Endothelial cell of umbilical vein (primary cell): ENCODE results near the gene NSG2. TPM values are rescaled to one million over a fixed set of nuclear protein-coding genes. Genes with fewer than 3 reads are reported as not detected.

Experiments used
- BruUV-seq: library from RNA; stranded (reverse); fragments of 400-500 nt; replicated peaks from 2 replicates; lab custom pipeline; 2021; lab: Mats Ljungman, UMichigan
- CTCF ChIA-PET: fragments of 300-600, 350-600 bp; sonication (Branson Sonifier 250); formaldehyde crosslinking; loops from one replicate; lab custom pipeline; 2021; ENCODE audit warnings: antibody characterized with exemption, inconsistent platforms; lab: Charles Lee
- POLR2A ChIA-PET: fragments of 300-600, 350-600 bp; sonication (Branson Sonifier 250); formaldehyde crosslinking; loops from one replicate; lab custom pipeline; 2021; ENCODE audit warnings: antibody characterized with exemption, inconsistent platforms; lab: Charles Lee
- DNase-seq: peaks from one replicate; pipeline ENCODE4 v3.0.0-alpha.2; 2011; ENCODE audit warnings: low read depth, low spot score
- FAIRE-seq: peaks from 2 replicates; lab custom pipeline; 2011; peaks lifted over from hg19 to GRCh38; lab: Jason Lieb, UNC
- H2AFZ ChIP-seq: 2 replicates; pipeline ENCODE4 v1.6.0; 2012; ENCODE audit warnings: low read depth, low read length, control low read depth, inconsistent platforms
- H3K27ac ChIP-seq: 2 replicates; pipeline ENCODE4 v1.5.1; 2011; ENCODE audit warnings: low read depth, mild to moderate bottlenecking, control low read depth, low read length, moderate library complexity; ENCODE audit not compliant: insufficient read depth
- H3K27me3 ChIP-seq, 2 experiments: 2 replicates each; pipeline versions ENCODE4 v1.6.0 to v1.6.1; 2011; ENCODE audit warnings: low read length in 2 of 2, mixed read lengths in 1 of 2; ENCODE audit not compliant: control insufficient read depth in 2 of 2, insufficient read depth in 2 of 2
- H3K36me3 ChIP-seq, 2 experiments: 2 replicates in 1 of 2; 3 replicates in 1 of 2; pipeline ENCODE4 v1.5.1; 2011; ENCODE audit warnings: low read length in 2 of 2, mild to moderate bottlenecking in 1 of 2, moderate library complexity in 1 of 2; ENCODE audit not compliant: control insufficient read depth in 2 of 2, insufficient read depth in 2 of 2; ENCODE audit errors: extremely low read depth in 1 of 2
- H3K4me1 ChIP-seq: 3 replicates; pipeline ENCODE4 v1.5.1; 2011; ENCODE audit warnings: mild to moderate bottlenecking, low read length; ENCODE audit not compliant: control insufficient read depth, insufficient read depth; ENCODE audit errors: extremely low read depth
- H3K4me2 ChIP-seq: 2 replicates; pipeline ENCODE4 v1.6.1; 2011; ENCODE audit warnings: low read length, control low read depth, mixed read lengths; ENCODE audit not compliant: insufficient read depth
- H3K4me3 ChIP-seq, 3 experiments: fragments of 200-600 bp in 1 of 3; sonication (generic), shearing (Covaris generic) in 1 of 3; replicated peaks in 1 of 3; 2 replicates each; pipeline ENCODE4 v1.5.1; 2011 to 2016; ENCODE audit warnings: control low read depth in 3 of 3, low read length in 3 of 3, mild to moderate bottlenecking in 2 of 3, inconsistent platforms in 1 of 3, low read depth in 1 of 3, moderate library complexity in 1 of 3; ENCODE audit not compliant: insufficient read depth in 1 of 3
- H3K79me2 ChIP-seq: 2 replicates; pipeline ENCODE4 v1.6.0; 2012; ENCODE audit warnings: low read length, inconsistent platforms; ENCODE audit not compliant: control insufficient read depth, insufficient read depth
- H3K9ac ChIP-seq: replicated peaks from 2 replicates; pipeline ENCODE3; 2011; ENCODE audit warnings: low read length, control low read depth; ENCODE audit not compliant: insufficient read depth; ENCODE audit errors: extremely low read depth
- H3K9me1 ChIP-seq: replicated peaks from 3 replicates; pipeline ENCODE4 v1.6.0; 2011; ENCODE audit warnings: mild to moderate bottlenecking, low read length; ENCODE audit not compliant: control insufficient read depth, insufficient read depth; ENCODE audit errors: extremely low read depth
- H3K9me3 ChIP-seq: replicated peaks from 2 replicates; pipeline ENCODE4 v1.5.1; 2012; ENCODE audit warnings: low read length, inconsistent platforms; ENCODE audit not compliant: control insufficient read depth, insufficient read depth
- H4K20me1 ChIP-seq: replicated peaks from 2 replicates; pipeline ENCODE3; 2011; ENCODE audit warnings: mild to moderate bottlenecking, low read length; ENCODE audit not compliant: control insufficient read depth, insufficient read depth; ENCODE audit errors: extremely low read depth
- CTCF ChIP-seq, 2 donors: IDR thresholded peaks; 1 replicate in 1 of 2; 2 replicates in 1 of 2; pipeline ENCODE4 v1.5.1; 2011; ENCODE audit warnings: low read length in 2 of 2, mild to moderate bottlenecking in 2 of 2, moderate library complexity in 2 of 2, control low read depth in 1 of 2, inconsistent platforms in 1 of 2, low read depth in 1 of 2; ENCODE audit not compliant: insufficient read depth in 1 of 2; ENCODE audit errors: extremely low read depth in 1 of 2
- EZH2 ChIP-seq: IDR thresholded peaks from 2 replicates; pipeline ENCODE4 v1.6.1; 2012; ENCODE audit warnings: borderline replicate concordance, low read depth, mild to moderate bottlenecking, moderate library complexity, low read length, inconsistent platforms; ENCODE audit not compliant: severe bottlenecking
- FOS ChIP-seq: IDR thresholded peaks from 2 replicates; pipeline ENCODE4 v1.6.1; 2011; ENCODE audit warnings: mild to moderate bottlenecking, low read length, moderate library complexity, borderline replicate concordance; ENCODE audit not compliant: insufficient read depth
- GATA2 ChIP-seq: IDR thresholded peaks from 2 replicates; pipeline ENCODE4 v1.7.0; 2011; ENCODE audit warnings: low read depth, mild to moderate bottlenecking, moderate library complexity, mixed read lengths, low read length; ENCODE audit not compliant: insufficient read length, insufficient read depth
- JUN ChIP-seq: IDR thresholded peaks from 2 replicates; pipeline ENCODE4 v1.6.1; 2011; ENCODE audit warnings: borderline replicate concordance, low read depth; ENCODE audit not compliant: insufficient read length, insufficient read depth
- MAX ChIP-seq: IDR thresholded peaks from 2 replicates; pipeline ENCODE4 v1.6.1; 2011; ENCODE audit not compliant: insufficient read depth, insufficient read length
- MYC ChIP-seq: IDR thresholded peaks from one replicate; pipeline ENCODE4 v1.6.1; 2011; ENCODE audit warnings: mild to moderate bottlenecking, low read depth, low read length
- POLR2A ChIP-seq: IDR thresholded peaks from 2 replicates; pipeline ENCODE4 v1.6.1; 2012; ENCODE audit warnings: low read depth, mild to moderate bottlenecking, control low read depth, low read length
- POLR2AphosphoS5 ChIP-seq: IDR thresholded peaks from 2 replicates; pipeline ENCODE4 v1.6.1; 2012; ENCODE audit warnings: low read depth, mild to moderate bottlenecking, control low read depth, low read length, moderate library complexity; ENCODE audit not compliant: insufficient read depth
- dilution Hi-C: fragments of 300-500 bp; cut with MboI; formaldehyde crosslinking; loops from one replicate; pipeline ENCODE4 v1.15.0; 2019; ENCODE audit warnings: low sequenced_read_pairs; ENCODE audit not compliant: extremely low pct_ligation_motif_present
- intact Hi-C: fragments of 100-400 bp; cut with micrococcal nuclease; formaldehyde crosslinking; loops from one replicate; pipeline ENCODE4 v1.10.0; 2022
- polyA plus RNA-seq, 4 experiments: library from polyadenylated mRNA; depleted of rRNA in 3 of 4; stranded (reverse) in 3 of 4; unstranded in 1 of 4; fragments of >200 nt; gene quantifications; 2 replicates each; pipeline versions ENCODE4 v1.2.1 to v1.2.3, GENCODE V29; 2011 to 2012; ENCODE audit warnings: missing spikeins in 1 of 4
- total RNA-seq: library from RNA; stranded (reverse); gene quantifications from 2 replicates; pipeline ENCODE4 v1.2.3, GENCODE V29; 2021

NSG2 gene
- total and polyA plus RNA-seq, 2 donors (not counting 3 experiments of a cell fraction or from before 2014, with no cell fraction given), result not detected

- FAIRE-seq (no peak), DNase-seq (no peak)
- Histone ChIP-seq H3K4me3 (no peak overlapping the region), H2AFZ (no peak overlapping the region), H3K36me3 (no peaks in the 10 kb centered on the region), H3K27ac (no peak overlapping the region), H4K20me1 (no peaks in the 10 kb centered on the region), H3K9ac (no peak overlapping the region), H3K4me2 (no peak overlapping the region), H3K4me1 (no peaks in the 10 kb centered on the region), H3K9me3 (no peaks in the 10 kb centered on the region), H3K9me1 (no peaks in the 10 kb centered on the region), H3K79me2 (no peaks in the 10 kb centered on the region), H3K27me3 (no peaks in the 10 kb centered on the region)
- ChIA-PET POLR2A (no interaction called here), CTCF (no interaction called here)
- intact Hi-C loops, result no loop called here
- BruUV-seq, result no TSS peak
- TF ChIP-seq JUN (no peak), POLR2A (no peak), GATA2 (no peak), MYC (no peak), EZH2 (no peak), FOS (no peak), CTCF (IDR thresholded peaks at IDR 0.05; ENCODE audit: extremely low read depth in 1 of 2, insufficient read depth in 1 of 2, low read depth in 1 of 2, low read length in 2 of 2) (no peak), MAX (no peak), POLR2AphosphoS5 (no peak)
- dilution Hi-C loops, result no loop called here
Observed at GRCh38 chr5:174097486-174098185, 52.1 kb downstream of the NSG2 start.
